ENCODE data around the gene PTPRG. TPM values are rescaled to one million over a fixed set of nuclear protein-coding genes. Genes with fewer than 3 reads are reported as not detected.
A peak's percentile ranks its signal among the peaks of the same experiment; 100 is the strongest.

PTPRG gene
- polyA plus RNA-seq, 2 donors, result 1.1 to 1.6 TPM

- no peaks in the 10 kb centered on the region for H3K36me3 ChIP-seq (ENCODE audit: control insufficient read depth in 2 of 2, insufficient read depth in 2 of 2, low read length in 1 of 2)
- no peak overlapping the region for H3K4me3 ChIP-seq (ENCODE audit: low read depth in 1 of 2, low read length in 2 of 2)
- no peaks in the 10 kb centered on the region for H3K27me3 ChIP-seq (ENCODE audit: control insufficient read depth in 1 of 2, insufficient read depth in 2 of 2, low read length in 2 of 2)
- no peak overlapping the region for H3K27ac ChIP-seq (ENCODE audit: low read depth in 2 of 2, low read length in 1 of 2)
- no peaks in the 10 kb centered on the region for H3K9me3 ChIP-seq (ENCODE audit: control insufficient read depth in 2 of 2, insufficient read depth in 1 of 2, low read depth in 1 of 2, low read length in 1 of 2)
- H3K4me1 ChIP-seq (ENCODE audit: control insufficient read depth in 2 of 2, insufficient read depth in 2 of 2, low read length in 1 of 2), result no peaks in the 10 kb centered on the region
- 92 to 93% methylated on average over 7 of the region's 7 CpGs for WGBS, 2 donors
Measured at GRCh38 chr3:62135741-62136140, 574.4 kb downstream of the PTPRG start.

GRCh38 chr3:62139957-62140356 lies 578.6 kb downstream of the PTPRG start:
- Histone ChIP-seq H3K4me3 (ENCODE audit: low read depth in 1 of 2, low read length in 2 of 2) (no peak overlapping the region), H3K27ac (ENCODE audit: low read depth in 2 of 2, low read length in 1 of 2) (no peak overlapping the region), H3K4me1 (ENCODE audit: control insufficient read depth in 2 of 2, insufficient read depth in 2 of 2, low read length in 1 of 2) (no peaks in the 10 kb centered on the region), H3K9me3 (ENCODE audit: control insufficient read depth in 2 of 2, insufficient read depth in 1 of 2, low read depth in 1 of 2, low read length in 1 of 2) (no peaks in the 10 kb centered on the region), H3K27me3 (ENCODE audit: control insufficient read depth in 1 of 2, insufficient read depth in 2 of 2, low read length in 2 of 2) (no peaks in the 10 kb centered on the region), H3K36me3 (ENCODE audit: control insufficient read depth in 2 of 2, insufficient read depth in 2 of 2, low read length in 1 of 2) (no peaks in the 10 kb centered on the region)
- 87 to 89% methylated on average over 6 of the region's 6 CpGs for WGBS, 2 donors

GRCh38 chr3:62142331-62143085 lies 581.1 kb downstream of the PTPRG start:
- WGBS, 2 donors, result 86 to 87% methylated on average over 9 of the region's 9 CpGs
- no peaks in the 10 kb centered on the region for H3K4me1 ChIP-seq (ENCODE audit: control insufficient read depth in 2 of 2, insufficient read depth in 2 of 2, low read length in 1 of 2)
- no peak overlapping the region for H3K4me3 ChIP-seq (ENCODE audit: low read depth in 1 of 2, low read length in 2 of 2)
- no peaks in the 10 kb centered on the region for H3K27me3 ChIP-seq (ENCODE audit: control insufficient read depth in 1 of 2, insufficient read depth in 2 of 2, low read length in 2 of 2)
- no peaks in the 10 kb centered on the region for H3K36me3 ChIP-seq (ENCODE audit: control insufficient read depth in 2 of 2, insufficient read depth in 2 of 2, low read length in 1 of 2)
- H3K9me3 ChIP-seq (ENCODE audit: control insufficient read depth in 2 of 2, insufficient read depth in 1 of 2, low read depth in 1 of 2, low read length in 1 of 2), result no peaks in the 10 kb centered on the region
- H3K27ac ChIP-seq (ENCODE audit: low read depth in 2 of 2, low read length in 1 of 2), result no peak overlapping the region

GRCh38 chr3:62143843-62144450 lies 582.6 kb downstream of the PTPRG start:
- Histone ChIP-seq H3K4me1 (ENCODE audit: control insufficient read depth in 2 of 2, insufficient read depth in 2 of 2, low read length in 1 of 2) (no peaks in the 10 kb centered on the region), H3K27ac (ENCODE audit: low read depth in 2 of 2, low read length in 1 of 2) (no peak overlapping the region), H3K27me3 (ENCODE audit: control insufficient read depth in 1 of 2, insufficient read depth in 2 of 2, low read length in 2 of 2) (no peaks in the 10 kb centered on the region), H3K36me3 (ENCODE audit: control insufficient read depth in 2 of 2, insufficient read depth in 2 of 2, low read length in 1 of 2) (no peaks in the 10 kb centered on the region), H3K9me3 (ENCODE audit: control insufficient read depth in 2 of 2, insufficient read depth in 1 of 2, low read depth in 1 of 2, low read length in 1 of 2) (no peaks in the 10 kb centered on the region), H3K4me3 (ENCODE audit: low read depth in 1 of 2, low read length in 2 of 2) (no peak overlapping the region)
- 75 to 80% methylated on average over 6 of the region's 6 CpGs for WGBS, 2 donors

- H3K9me3 ChIP-seq (ENCODE audit: control insufficient read depth in 2 of 2, insufficient read depth in 1 of 2, low read depth in 1 of 2, low read length in 1 of 2), result no peaks in the 10 kb centered on the region
- H3K27me3 ChIP-seq (ENCODE audit: control insufficient read depth in 1 of 2, insufficient read depth in 2 of 2, low read length in 2 of 2), result no peaks in the 10 kb centered on the region
- H3K27ac ChIP-seq (ENCODE audit: low read depth in 2 of 2, low read length in 1 of 2), result no peak overlapping the region
- 65 to 68% methylated on average over 4 of the region's 4 CpGs for WGBS, 2 donors
- H3K4me3 ChIP-seq (ENCODE audit: low read depth in 1 of 2, low read length in 2 of 2), result no peak overlapping the region
- H3K4me1 ChIP-seq (ENCODE audit: control insufficient read depth in 2 of 2, insufficient read depth in 2 of 2, low read length in 1 of 2), result no peaks in the 10 kb centered on the region
- H3K36me3 ChIP-seq (ENCODE audit: control insufficient read depth in 2 of 2, insufficient read depth in 2 of 2, low read length in 1 of 2), result no peaks in the 10 kb centered on the region
Measured at GRCh38 chr3:62144482-62144881, 583.1 kb downstream of the PTPRG start.

GRCh38 chr3:62145086-62145757 lies 583.9 kb downstream of the PTPRG start:
- no peaks in the 10 kb centered on the region for H3K9me3 ChIP-seq (ENCODE audit: control insufficient read depth in 2 of 2, insufficient read depth in 1 of 2, low read depth in 1 of 2, low read length in 1 of 2)
- H3K36me3 ChIP-seq (ENCODE audit: control insufficient read depth in 2 of 2, insufficient read depth in 2 of 2, low read length in 1 of 2), result no peaks in the 10 kb centered on the region
- WGBS, 2 donors, result 84 to 85% methylated on average over 9 of the region's 9 CpGs
- H3K4me1 ChIP-seq (ENCODE audit: control insufficient read depth in 2 of 2, insufficient read depth in 2 of 2, low read length in 1 of 2), result no peaks in the 10 kb centered on the region
- H3K27me3 ChIP-seq (ENCODE audit: control insufficient read depth in 1 of 2, insufficient read depth in 2 of 2, low read length in 2 of 2), result no peaks in the 10 kb centered on the region
- H3K27ac ChIP-seq (ENCODE audit: low read depth in 2 of 2, low read length in 1 of 2), result peak overlapping the region in 1 of 2 donors; percentile 27
- no peak overlapping the region for H3K4me3 ChIP-seq (ENCODE audit: low read depth in 1 of 2, low read length in 2 of 2)

GRCh38 chr3:62149539-62149938 lies 588.2 kb downstream of the PTPRG start:
- Histone ChIP-seq H3K4me1 (ENCODE audit: control insufficient read depth in 2 of 2, insufficient read depth in 2 of 2, low read length in 1 of 2) (peaks cover 0 to under 1% of the 10 kb centered on the region in 2 donors), H3K4me3 (ENCODE audit: low read depth in 1 of 2, low read length in 2 of 2) (no peak overlapping the region), H3K27ac (ENCODE audit: low read depth in 2 of 2, low read length in 1 of 2) (no peak overlapping the region), H3K36me3 (ENCODE audit: control insufficient read depth in 2 of 2, insufficient read depth in 2 of 2, low read length in 1 of 2) (no peaks in the 10 kb centered on the region), H3K9me3 (ENCODE audit: control insufficient read depth in 2 of 2, insufficient read depth in 1 of 2, low read depth in 1 of 2, low read length in 1 of 2) (no peaks in the 10 kb centered on the region), H3K27me3 (ENCODE audit: control insufficient read depth in 1 of 2, insufficient read depth in 2 of 2, low read length in 2 of 2) (no peaks in the 10 kb centered on the region)
- 94 to 96% methylated on average over 6 of the region's 6 CpGs for WGBS, 2 donors

- peaks cover 0 to 3% of the 10 kb centered on the region in 2 donors for H3K4me1 ChIP-seq (ENCODE audit: control insufficient read depth in 2 of 2, insufficient read depth in 2 of 2, low read length in 1 of 2)
- 51 to 52% methylated on average over 2 of the region's 2 CpGs for WGBS, 2 donors
- no peaks in the 10 kb centered on the region for H3K36me3 ChIP-seq (ENCODE audit: control insufficient read depth in 2 of 2, insufficient read depth in 2 of 2, low read length in 1 of 2)
- no peak overlapping the region for H3K4me3 ChIP-seq (ENCODE audit: low read depth in 1 of 2, low read length in 2 of 2)
- no peak overlapping the region for H3K27ac ChIP-seq (ENCODE audit: low read depth in 2 of 2, low read length in 1 of 2)
- no peaks in the 10 kb centered on the region for H3K9me3 ChIP-seq (ENCODE audit: control insufficient read depth in 2 of 2, insufficient read depth in 1 of 2, low read depth in 1 of 2, low read length in 1 of 2)
- H3K27me3 ChIP-seq (ENCODE audit: control insufficient read depth in 1 of 2, insufficient read depth in 2 of 2, low read length in 2 of 2), result no peaks in the 10 kb centered on the region
Measured at GRCh38 chr3:62149962-62150361, 588.6 kb downstream of the PTPRG start.

- whole genome bisulfite sequencing, 2 donors, result 82 to 90% methylated on average over 1 of the region's 1 CpG
- no peaks in the 10 kb centered on the region for H3K9me3 ChIP-seq (ENCODE audit: control insufficient read depth in 2 of 2, insufficient read depth in 1 of 2, low read depth in 1 of 2, low read length in 1 of 2)
- H3K4me3 ChIP-seq (ENCODE audit: low read depth in 1 of 2, low read length in 2 of 2), result no peak overlapping the region
- H3K36me3 ChIP-seq (ENCODE audit: control insufficient read depth in 2 of 2, insufficient read depth in 2 of 2, low read length in 1 of 2), result no peaks in the 10 kb centered on the region
- H3K27me3 ChIP-seq (ENCODE audit: control insufficient read depth in 1 of 2, insufficient read depth in 2 of 2, low read length in 2 of 2), result no peaks in the 10 kb centered on the region
- peaks cover 0 to 3% of the 10 kb centered on the region in 2 donors for H3K4me1 ChIP-seq (ENCODE audit: control insufficient read depth in 2 of 2, insufficient read depth in 2 of 2, low read length in 1 of 2)
- no peak overlapping the region for H3K27ac ChIP-seq (ENCODE audit: low read depth in 2 of 2, low read length in 1 of 2)
Measured at GRCh38 chr3:62151591-62151990, 590.2 kb downstream of the PTPRG start.
